Caco-2 (cell line): Measurements from ENCODE around the gene TMUB2. TPM values are rescaled to one million over a fixed set of nuclear protein-coding genes. Genes with fewer than 3 reads are reported as not detected.
A peak's percentile ranks its signal among the peaks of the same experiment; 100 is the strongest.

Source experiments
- BruUV-seq: library from RNA; stranded (reverse); fragments of 400-500 nt; replicated peaks from 2 replicates; lab custom pipeline; 2021; lab: Mats Ljungman, UMichigan
- CTCF ChIA-PET: fragments of 300-600 bp; sonication (Branson Sonifier 250); formaldehyde crosslinking; loops from one replicate; lab custom pipeline; 2022; ENCODE audit warnings: antibody characterized with exemption; lab: Charles Lee
- POLR2A ChIA-PET: fragments of 300-600 bp; sonication (Branson Sonifier 250); formaldehyde crosslinking; loops from one replicate; lab custom pipeline; 2022; ENCODE audit warnings: antibody characterized with exemption; lab: Charles Lee
- DNase-seq, 2 experiments: peaks; one replicate each; pipeline versions ENCODE4 v3.0.0 to v3.0.0-alpha.2; 2020 to 2022
- H3K27me3 ChIP-seq: replicated peaks from 2 replicates; pipeline ENCODE4 v1.6.0; 2011; ENCODE audit warnings: low read length; ENCODE audit not compliant: control insufficient read depth, insufficient read depth
- H3K36me3 ChIP-seq: 2 replicates; pipeline ENCODE4 v1.5.1; 2011; ENCODE audit warnings: low read length; ENCODE audit not compliant: control insufficient read depth, insufficient read depth
- H3K4me1 ChIP-seq: fragments of 250-450 bp; sonication (Bioruptor Pico); 2 replicates; pipeline ENCODE4 v1.5.1; 2020; ENCODE audit warnings: mild to moderate bottlenecking
- H3K4me3 ChIP-seq: 2 replicates; pipeline ENCODE4 v1.5.1; 2011; ENCODE audit warnings: low read depth, mild to moderate bottlenecking, control low read depth, low read length
- H3K9me3 ChIP-seq: fragments of 250-450 bp; sonication (Bioruptor Pico); 2 replicates; pipeline ENCODE4 v1.5.1; 2020; ENCODE audit warnings: mild to moderate bottlenecking, moderate library complexity
- H3K27ac Mint-ChIP-seq: one replicate; pipeline ENCODE4 v1.8.0; 2022; ENCODE audit warnings: mixed read lengths; ENCODE audit not compliant: unreplicated experiment
- H3K27me3 Mint-ChIP-seq: one replicate; pipeline ENCODE4 v1.8.0; 2022; ENCODE audit warnings: mixed read lengths; ENCODE audit not compliant: insufficient read depth, unreplicated experiment
- H3K36me3 Mint-ChIP-seq: one replicate; pipeline ENCODE4 v1.8.0; 2022; ENCODE audit warnings: mild to moderate bottlenecking, mixed read lengths; ENCODE audit not compliant: insufficient read depth, unreplicated experiment
- H3K4me1 Mint-ChIP-seq: one replicate; pipeline ENCODE4 v1.8.0; 2022; ENCODE audit warnings: low read depth, mixed read lengths; ENCODE audit not compliant: unreplicated experiment
- H3K4me3 Mint-ChIP-seq: one replicate; pipeline ENCODE4 v1.8.0; 2022; ENCODE audit warnings: mild to moderate bottlenecking, moderate library complexity, mixed read lengths; ENCODE audit not compliant: unreplicated experiment
- H3K9me3 Mint-ChIP-seq: one replicate; pipeline ENCODE4 v1.8.0; 2022; ENCODE audit warnings: mixed read lengths; ENCODE audit not compliant: unreplicated experiment
- CTCF ChIP-seq, 2 experiments: fragments of 200-600 bp in 1 of 2; IDR thresholded peaks; 1 replicate in 1 of 2; 2 replicates in 1 of 2; pipeline versions ENCODE4 v1.5.1 to v1.8.0; 2011 to 2022; ENCODE audit warnings: antibody characterized with exemption in 1 of 2, control low read depth in 1 of 2, inconsistent platforms in 1 of 2, low read depth in 1 of 2, low read length in 1 of 2, mild to moderate bottlenecking in 1 of 2, moderate library complexity in 1 of 2; ENCODE audit not compliant: insufficient read depth in 1 of 2, severe bottlenecking in 1 of 2, unreplicated experiment in 1 of 2
- intact Hi-C: fragments of 100-400 bp; cut with micrococcal nuclease; formaldehyde crosslinking; loops from one replicate; pipeline ENCODE4 v1.10.0; 2022; ENCODE audit not compliant: unreplicated experiment
- total RNA-seq: library from RNA; stranded (reverse); gene quantifications from 2 replicates; pipeline ENCODE4 v1.2.3, GENCODE V29; 2022

TMUB2 gene
- total RNA-seq, 1 experiment from 2014 or later = 28.4 TPM

- Histone ChIP-seq H3K4me3 (no peak overlapping the region), H3K36me3 (no peaks in the 10 kb centered on the region), H3K27me3 (no peaks in the 10 kb centered on the region), H3K4me1 (peaks cover 18% of the 10 kb centered on the region), H3K9me3 (no peaks in the 10 kb centered on the region)
- ChIA-PET CTCF (interaction anchor here (1.0 to 1.6 kb wide), 2 partner anchors 14 to 17 kb away, joined by 3 to 7 read pairs; partner anchors contain the start of gene TMUB2), POLR2A (no interaction called here)
- H3K27ac Mint-ChIP-seq = no peak overlapping the region
- no peak for DNase-seq
- no peak overlapping the region for H3K4me3 Mint-ChIP-seq
- H3K9me3 Mint-ChIP-seq = no peaks in the 10 kb centered on the region
- H3K27me3 Mint-ChIP-seq = no peaks in the 10 kb centered on the region
- H3K36me3 Mint-ChIP-seq = peaks cover 16% of the 10 kb centered on the region
- no TSS peak for BruUV-seq
- no peak for TF ChIP-seq CTCF (IDR thresholded peaks at IDR 0.05; ENCODE audit: insufficient read depth in 1 of 2, low read depth in 1 of 2, low read length in 1 of 2, severe bottlenecking in 1 of 2, unreplicated experiment in 1 of 2)
- peaks cover 12% of the 10 kb centered on the region for H3K4me1 Mint-ChIP-seq
- intact Hi-C loops = no loop called here
Observed at GRCh38 chr17:44170135-44170498, 16.7 kb upstream of the TMUB2 start.

GRCh38 chr17:44170499-44171201 lies 16.1 kb upstream of the TMUB2 start, which contains the start of gene ASB16:
Gene ASB16, plus strand, starts transcription at chr17:44170704. Its CDS starts 86 bp downstream, at chr17:44170790.
- Mint-ChIP-seq H3K9me3 (no peaks in the 10 kb centered on the region), H3K27me3 (no peaks in the 10 kb centered on the region), H3K36me3 (peaks cover 16% of the 10 kb centered on the region), H3K4me1 (peaks cover 12% of the 10 kb centered on the region), H3K4me3 (no peak within 1 kb of the TSS), H3K27ac (no peak within 1 kb of the TSS)
- Histone ChIP-seq H3K9me3 (no peaks in the 10 kb centered on the region), H3K27me3 (no peaks in the 10 kb centered on the region), H3K4me3 (no peak within 1 kb of the TSS), H3K4me1 (peaks cover 18% of the 10 kb centered on the region), H3K36me3 (no peaks in the 10 kb centered on the region)
- intact Hi-C loops = no loop called here
- POLR2A ChIA-PET = no interaction called here
- DNase-seq = no peak
- CTCF ChIA-PET = interaction anchor here (0.6 to 1.6 kb wide), 3 partner anchors 14 to 96 kb away, joined by 3 to 7 read pairs (median 3); partner anchors contain the start of gene TMUB2
- no TSS peak for BruUV-seq
- TF ChIP-seq CTCF (IDR thresholded peaks at IDR 0.05; ENCODE audit: insufficient read depth in 1 of 2, low read depth in 1 of 2, low read length in 1 of 2, severe bottlenecking in 1 of 2, unreplicated experiment in 1 of 2) = peak in 1 of 2 experiments; percentile 23

GRCh38 chr17:44171931-44172455 lies 14.8 kb upstream of the TMUB2 start:
- Mint-ChIP-seq H3K36me3 (peaks cover 25% of the 10 kb centered on the region), H3K27ac (no peak overlapping the region), H3K4me3 (no peak overlapping the region), H3K9me3 (no peaks in the 10 kb centered on the region), H3K4me1 (peaks cover 12% of the 10 kb centered on the region), H3K27me3 (no peaks in the 10 kb centered on the region)
- CTCF ChIA-PET = interaction anchor here (1.0 kb wide), 1 partner anchor 14 kb away, joined by 5 read pairs; the partner anchor contains the start of gene TMUB2
- POLR2A ChIA-PET = interaction anchor here (0.5 kb wide), 1 partner anchor 106 kb away, joined by 3 read pairs; no protein-coding TSS in a partner anchor
- intact Hi-C loops = no loop called here
- BruUV-seq = no TSS peak
- TF ChIP-seq CTCF (IDR thresholded peaks at IDR 0.05; ENCODE audit: insufficient read depth in 1 of 2, low read depth in 1 of 2, low read length in 1 of 2, severe bottlenecking in 1 of 2, unreplicated experiment in 1 of 2) = no peak
- Histone ChIP-seq H3K9me3 (no peaks in the 10 kb centered on the region), H3K4me3 (no peak overlapping the region), H3K36me3 (no peaks in the 10 kb centered on the region), H3K27me3 (no peaks in the 10 kb centered on the region), H3K4me1 (peaks cover 18% of the 10 kb centered on the region)
- no peak for DNase-seq
